A204.1 (cell line): Measurements from ENCODE around the gene RPS6KA2.
"Not testable (repeated sequence)": the region's sequence is repeated elsewhere in the genome, so short reads cannot be mapped to it uniquely, and the experiment has no call there.

Source experiments
- FAIRE-seq: peaks from 2 replicates; lab custom pipeline; 2012; peaks lifted over from hg19 to GRCh38; lab: Jason Lieb, UNC

Gene RPS6KA2

DNA sequence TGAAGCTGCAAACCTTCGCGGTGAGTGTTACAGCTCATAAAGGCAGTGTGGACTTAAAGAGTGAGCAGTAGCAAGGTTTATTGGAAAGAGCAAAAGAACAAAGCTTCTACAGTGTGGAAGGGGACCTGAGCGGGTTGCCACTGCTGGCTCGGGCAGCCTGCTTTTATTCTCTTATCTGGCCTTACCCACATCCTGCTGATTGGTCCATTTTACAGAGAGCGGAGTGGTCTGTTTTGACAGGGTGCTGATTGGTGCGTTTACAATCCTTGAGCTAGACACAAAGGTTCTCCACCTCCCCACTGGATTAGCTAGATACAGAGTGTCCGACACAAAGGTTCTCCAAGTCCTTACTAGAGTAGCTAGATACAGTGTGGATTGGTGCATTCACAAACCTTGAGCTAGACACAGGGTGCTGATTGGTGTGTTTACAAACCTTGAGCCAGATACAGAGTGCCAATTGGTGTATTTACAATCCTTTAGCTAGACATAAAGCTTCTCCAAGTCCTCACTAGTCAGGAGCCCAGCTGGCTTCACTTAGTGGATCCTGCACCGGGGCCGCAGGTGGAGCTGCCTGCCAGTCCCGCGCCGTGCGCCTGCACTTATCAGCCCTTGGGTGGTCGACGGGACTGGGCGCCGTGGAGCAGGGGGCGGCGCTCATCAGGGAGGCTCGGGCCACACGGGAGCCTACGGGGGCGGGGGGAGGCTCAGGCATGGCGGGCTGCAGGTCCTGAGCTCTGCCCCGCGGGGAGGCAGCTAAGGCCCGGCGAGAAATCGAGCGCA lies 234.1 kb downstream of the RPS6KA2 start:
- not testable (repeated sequence) for FAIRE-seq

DNA sequence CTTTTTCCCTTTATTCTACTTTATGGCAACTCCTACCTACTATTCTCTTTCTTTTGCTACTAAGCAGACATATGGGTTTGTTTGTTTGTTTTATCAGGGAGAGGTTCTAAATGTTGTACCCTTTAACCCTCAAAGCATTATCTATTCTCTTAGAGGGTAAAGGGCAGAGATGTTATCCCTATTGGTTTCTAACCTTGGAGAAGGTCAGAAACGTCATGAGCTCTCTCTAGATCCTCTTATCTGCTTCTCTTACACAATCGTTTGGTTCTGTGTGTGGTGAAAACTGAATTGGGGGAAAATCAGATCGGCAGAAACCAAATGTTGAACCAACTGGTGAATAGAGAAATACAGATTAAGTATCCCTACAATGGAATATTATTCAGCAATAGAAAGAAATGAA lies 237.9 kb downstream of the RPS6KA2 start:
- no peak for FAIRE-seq

DNA sequence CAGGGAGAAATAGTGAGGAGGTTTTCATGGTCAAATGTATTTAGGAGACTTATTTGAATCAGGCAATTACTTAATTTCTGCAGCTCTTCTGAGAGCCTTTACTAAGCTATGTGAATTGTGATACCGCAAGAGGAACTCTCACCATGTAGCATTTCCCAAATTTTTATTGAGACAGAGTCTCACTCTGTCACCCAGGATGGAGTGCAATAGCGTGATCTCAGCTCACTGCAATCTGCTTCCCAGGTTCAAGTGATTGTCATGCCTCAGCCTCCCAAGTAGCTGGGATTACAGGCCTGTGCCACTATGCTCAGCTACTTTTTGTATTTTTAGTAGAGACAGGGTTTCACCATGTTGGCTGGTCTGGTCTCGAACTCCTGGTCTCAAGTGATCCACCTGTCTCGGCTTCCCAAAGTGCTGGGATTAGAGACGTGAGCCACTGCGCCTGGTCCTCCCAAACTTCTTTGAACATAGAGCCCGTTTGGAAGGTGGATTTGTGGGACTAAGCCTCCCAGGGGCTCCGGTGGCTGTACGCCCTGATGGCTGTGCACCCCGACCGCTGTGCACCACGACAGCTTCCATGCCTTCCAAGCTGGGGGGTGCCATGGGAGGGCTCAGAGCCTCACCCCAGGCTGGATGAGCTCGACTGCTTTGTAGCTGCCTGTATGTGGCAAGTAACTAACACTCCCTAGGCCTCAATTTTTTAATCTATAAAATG lies 238.6 kb downstream of the RPS6KA2 start:
- FAIRE-seq, result no peak

DNA sequence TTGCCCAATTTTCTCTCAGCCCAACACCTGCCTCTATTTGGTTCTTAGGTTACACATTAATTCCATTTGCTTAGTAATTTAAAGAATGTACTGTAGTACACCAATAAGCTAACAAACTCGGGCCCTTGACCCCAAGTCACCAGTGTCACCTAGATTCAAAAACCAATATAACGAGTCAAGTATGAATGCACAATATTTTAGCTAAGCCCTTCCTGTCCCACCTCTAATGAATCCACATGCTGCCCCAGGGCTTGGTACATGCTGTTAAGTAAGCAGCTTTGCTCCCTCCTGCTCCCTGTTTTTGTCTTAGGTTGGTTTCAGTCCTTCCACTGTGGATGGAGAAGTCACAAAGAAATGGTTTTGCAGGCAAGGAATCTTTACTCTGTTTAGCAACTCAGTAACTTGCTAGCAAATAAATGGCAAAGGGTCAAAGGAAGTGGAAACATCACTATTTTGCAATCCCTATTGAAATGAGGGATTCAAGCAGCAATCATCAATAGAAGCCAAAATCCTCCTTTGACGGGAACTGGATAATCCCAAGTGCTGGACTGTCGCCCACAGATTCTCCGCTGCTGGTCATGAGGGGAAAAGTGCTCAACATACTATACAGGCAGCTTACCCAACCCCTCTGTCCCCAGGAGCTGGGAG lies 239.3 kb downstream of the RPS6KA2 start:
- no peak for FAIRE-seq

DNA sequence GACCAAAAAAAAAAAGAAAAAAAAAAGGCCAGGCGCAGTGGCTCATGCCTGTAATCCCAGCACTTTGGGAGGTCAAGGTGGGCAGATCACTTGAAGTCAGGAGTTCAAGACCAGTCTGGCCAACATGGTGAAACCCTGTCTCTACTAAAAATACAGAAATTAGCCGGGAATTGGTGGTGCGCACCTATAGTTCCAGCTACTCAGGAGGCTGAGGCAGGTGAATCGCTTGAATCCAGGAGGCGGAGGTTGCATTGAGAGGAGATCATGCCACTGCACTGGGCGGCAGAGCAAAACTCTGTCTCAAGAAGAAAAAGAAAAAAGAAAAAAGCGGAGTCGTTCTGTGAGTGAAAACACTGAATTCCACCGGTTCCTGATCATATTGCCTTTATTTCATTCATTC lies 240.0 kb downstream of the RPS6KA2 start:
- FAIRE-seq, result not testable (repeated sequence)

DNA sequence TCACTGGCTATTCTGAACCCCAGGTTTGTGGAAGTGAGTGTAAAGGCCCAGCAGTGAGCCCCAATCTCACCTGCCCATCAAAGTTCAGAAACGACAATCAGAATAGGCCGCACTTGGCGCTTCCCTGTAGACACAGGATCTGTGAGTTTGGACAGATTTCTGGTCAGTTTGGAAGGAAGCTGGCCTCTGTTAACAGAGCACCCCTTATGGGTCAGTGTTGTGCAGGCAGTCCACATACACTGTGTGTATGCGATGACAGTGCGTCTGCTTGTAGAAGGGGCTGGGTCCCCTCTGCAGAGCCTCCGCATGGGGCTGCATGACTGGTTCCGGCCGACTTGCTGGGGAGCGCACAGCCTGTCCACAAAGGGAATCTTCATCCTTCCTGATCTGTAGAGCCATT lies 240.9 kb downstream of the RPS6KA2 start:
- no peak for FAIRE-seq

DNA sequence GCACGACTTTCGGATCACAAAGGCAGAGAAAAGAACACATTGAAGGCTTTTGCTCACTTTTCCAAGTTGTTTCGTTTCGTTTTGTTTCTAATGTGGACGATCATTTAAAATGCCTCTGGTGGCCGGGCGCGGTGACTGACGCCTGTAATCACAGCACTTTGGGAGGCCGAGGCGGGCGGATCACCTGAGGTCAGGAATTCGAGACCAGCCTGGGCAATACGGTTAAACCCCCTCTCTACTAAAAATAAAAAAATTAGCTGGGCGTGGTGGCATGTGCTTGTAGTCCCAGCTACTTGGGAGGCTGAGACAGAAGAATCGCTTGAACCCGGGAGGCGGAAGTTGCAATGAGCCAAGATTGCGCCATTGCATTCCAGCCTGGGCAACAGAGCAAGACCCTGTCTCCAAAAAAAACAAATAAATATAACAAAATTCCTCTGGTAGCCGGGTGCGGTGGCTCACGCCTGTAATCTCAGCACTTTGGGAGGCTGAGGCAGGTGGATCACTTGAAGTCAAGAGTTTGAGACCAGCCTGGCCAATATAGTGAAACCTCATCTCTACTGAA lies 243.2 kb downstream of the RPS6KA2 start:
- FAIRE-seq, result not testable (repeated sequence)

DNA sequence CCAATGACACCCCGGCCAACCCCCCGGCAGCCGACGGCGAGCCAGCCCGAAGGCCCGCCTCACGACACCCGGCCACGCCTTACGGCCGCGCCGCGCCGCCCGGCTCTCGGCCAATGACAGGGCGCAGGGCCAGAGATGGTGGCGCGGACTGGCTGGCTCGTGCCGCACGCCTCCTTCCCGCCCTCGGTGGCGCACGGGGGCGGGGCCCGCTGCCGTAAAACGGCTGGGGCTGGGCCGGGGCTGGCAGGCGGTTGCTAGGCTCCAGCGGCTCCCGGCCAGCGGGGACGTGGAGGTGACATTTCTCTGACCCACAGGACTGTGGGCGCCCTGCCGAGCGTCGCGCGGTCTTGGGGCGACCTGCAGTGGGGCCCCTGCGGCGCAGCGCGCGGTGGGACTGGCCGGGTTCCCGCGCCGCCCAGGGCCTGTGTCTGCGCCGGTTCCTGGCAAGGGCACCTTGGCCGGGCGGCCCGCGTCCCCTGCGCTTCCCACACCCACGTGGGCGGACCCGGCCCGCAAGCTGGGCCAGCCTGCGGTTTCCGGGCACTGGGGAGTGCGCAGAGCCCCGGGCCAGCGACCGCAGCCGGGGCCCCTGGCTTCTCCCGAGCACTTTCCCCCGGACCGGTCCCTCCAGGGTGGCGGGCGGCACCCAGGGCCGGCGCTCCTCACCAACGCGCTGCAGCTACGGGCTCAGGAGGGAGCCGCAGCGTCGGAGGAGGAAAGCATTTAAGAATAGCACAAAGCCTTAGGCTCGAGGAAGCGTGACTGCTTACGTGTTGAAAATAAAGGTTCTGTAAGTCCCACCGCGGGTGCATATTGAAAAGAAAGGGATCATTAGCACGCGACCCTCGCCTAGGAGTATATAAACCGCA lies 243.9 kb downstream of the RPS6KA2 start, which contains the start of gene MPC1:
Gene MPC1 (minus strand): TSS at position 8 of the 869 bp plus-strand sequence. CDS start 64 bp downstream, outside the sequence.
- FAIRE-seq, result no peak

DNA sequence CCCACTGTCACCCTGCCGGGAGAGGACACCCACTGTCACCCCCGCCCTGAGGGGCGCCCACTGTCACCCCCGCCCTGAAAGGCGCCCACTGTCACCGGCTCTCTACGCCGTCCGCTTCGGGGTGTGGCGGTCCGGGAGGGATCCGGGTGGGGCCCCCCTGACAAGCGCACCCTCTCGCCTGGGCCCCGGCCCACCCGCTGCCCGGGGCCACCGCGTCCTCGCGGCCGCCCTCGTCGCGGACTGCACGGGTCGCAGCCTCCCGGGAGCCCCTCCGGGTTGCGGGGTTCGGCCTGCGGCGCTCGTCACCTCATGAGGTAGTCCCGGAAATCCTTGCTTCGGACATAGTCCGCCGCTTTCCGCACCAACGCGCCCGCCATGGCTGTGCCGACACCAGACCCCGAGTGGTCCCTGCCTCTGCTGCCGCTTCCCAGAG lies 244.5 kb downstream of the RPS6KA2 start:
- no peak for FAIRE-seq

DNA sequence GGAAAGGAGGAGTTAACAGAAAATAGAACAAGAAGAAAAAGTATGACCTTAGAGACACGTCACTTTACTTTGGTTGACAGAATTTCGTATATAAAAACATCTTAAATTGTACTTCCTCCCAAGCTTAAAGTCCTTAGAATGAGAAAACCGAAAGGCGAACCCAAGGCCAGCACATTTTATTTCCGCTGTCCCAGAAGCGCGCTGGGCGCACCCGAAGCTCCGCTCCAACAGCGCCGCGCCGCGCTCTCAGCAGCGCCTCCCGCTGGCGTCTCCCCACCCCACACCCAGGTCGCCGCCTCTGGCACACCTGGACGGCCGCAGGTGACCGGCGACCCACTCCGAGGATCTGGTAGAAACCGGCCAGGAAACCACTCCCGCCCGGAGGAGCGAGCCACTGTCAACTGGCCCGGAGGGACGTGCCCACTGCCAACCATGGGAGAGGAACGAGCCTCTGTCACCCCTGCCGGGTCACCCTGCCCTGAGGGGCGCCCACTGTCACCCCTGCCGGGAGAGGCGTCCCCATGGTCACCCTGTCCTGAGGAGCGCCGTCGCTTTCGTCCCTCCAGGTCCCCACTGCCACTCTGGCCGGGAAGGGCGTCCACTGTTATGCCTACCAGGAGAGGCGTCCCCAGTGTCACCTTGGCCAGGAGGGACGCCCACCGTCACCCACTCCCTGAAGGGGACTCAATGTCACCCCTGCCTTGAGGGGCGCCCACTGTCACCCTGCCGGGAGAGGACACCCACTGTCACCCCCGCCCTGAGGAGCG lies 245.1 kb downstream of the RPS6KA2 start:
- FAIRE-seq, result no peak

DNA sequence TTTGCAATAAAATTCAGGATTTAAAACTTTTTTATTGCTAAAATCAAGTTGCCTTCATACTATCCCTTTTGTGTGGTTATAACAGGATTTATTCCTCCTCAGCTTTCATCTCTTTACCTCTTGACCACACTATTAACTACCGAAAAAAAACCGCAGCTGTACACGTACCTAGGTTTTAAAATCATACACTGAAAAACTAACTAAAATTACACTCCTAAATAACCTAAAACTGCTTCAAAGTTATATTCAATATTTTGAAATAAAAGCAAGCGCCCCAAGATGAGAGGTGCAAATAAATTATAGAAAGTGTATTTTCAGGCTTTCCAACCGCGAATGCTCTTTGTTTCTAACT lies 245.7 kb downstream of the RPS6KA2 start:
- FAIRE-seq, result no peak

DNA sequence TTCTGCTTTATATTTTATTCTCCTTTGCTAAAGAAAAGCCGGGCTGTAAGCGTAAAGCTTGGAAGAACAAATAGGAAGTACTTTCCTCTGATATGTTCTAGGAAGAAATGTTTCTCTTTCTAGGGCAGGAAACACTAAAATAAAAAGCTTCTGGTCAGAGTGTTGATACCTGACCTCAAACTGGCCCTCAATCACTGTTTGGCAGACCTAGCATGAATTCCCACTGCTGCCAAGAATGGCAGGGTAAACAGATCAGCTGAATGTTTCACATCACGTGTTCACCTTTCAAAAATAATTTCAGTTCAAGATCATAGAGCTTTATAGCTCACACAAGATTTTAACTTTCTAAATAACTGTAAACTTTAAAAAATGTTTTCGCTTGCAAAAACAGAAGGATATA lies 247.3 kb downstream of the RPS6KA2 start:
- FAIRE-seq, result no peak

DNA sequence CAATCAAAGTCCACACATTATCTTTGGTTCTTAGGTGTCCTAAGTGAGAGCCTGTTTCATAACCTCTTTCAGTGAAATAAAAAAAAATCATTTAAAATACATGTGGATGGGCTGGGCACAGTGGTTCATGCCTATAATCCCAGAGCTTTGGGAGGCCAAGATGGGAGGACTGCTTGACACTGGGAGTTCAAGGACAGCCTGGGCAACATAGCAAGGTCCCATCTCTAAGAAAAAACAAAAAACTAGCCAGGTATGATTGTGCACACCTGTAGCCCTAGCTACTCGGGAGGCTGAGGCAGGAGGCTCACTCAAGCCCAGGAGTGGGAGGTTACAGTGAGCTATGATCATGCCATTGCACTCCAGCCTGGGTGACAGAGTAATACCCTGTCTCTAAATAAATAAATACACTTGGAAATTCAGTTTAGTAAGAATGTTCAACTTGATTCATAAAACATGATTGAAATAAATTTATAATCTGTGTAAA lies 247.9 kb downstream of the RPS6KA2 start:
- no peak for FAIRE-seq

DNA sequence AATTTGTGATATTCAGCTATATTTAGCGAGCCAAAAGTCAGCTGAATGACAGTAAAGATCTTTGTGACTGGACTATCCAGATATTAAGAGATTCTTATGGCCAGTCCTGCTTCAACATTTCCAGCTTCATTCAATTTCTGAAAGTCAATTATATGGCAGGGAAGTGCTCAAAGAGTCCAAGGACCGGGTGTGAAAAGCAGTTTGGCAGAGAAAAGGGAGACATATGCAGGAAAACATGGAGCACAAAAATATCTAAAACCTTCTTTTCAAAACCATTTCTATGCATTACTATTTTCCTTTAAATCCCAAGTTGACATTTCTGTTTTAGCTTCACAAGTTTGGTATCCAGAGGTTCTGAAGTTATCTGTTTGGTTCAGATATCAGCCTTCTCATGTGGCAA lies 249.3 kb downstream of the RPS6KA2 start:
- no peak for FAIRE-seq

DNA sequence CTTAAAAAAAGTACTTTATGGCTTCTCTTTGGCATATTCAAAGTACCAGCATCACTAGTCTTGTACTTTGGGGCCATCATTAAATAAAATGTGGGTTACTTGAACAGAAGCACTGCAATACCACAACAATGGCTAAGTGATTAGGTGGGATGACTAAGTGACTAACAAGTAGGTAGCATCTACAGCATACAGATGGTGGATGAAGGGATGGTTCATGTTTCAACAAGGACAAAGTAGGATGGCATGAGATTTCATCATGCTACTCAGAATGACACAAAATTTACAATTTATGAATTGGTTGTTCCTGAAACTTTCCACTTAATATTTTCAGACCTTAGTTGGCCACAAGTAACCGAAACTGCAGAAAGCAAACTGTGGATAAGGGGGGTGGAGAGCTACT lies 252.0 kb downstream of the RPS6KA2 start:
- no peak for FAIRE-seq

DNA sequence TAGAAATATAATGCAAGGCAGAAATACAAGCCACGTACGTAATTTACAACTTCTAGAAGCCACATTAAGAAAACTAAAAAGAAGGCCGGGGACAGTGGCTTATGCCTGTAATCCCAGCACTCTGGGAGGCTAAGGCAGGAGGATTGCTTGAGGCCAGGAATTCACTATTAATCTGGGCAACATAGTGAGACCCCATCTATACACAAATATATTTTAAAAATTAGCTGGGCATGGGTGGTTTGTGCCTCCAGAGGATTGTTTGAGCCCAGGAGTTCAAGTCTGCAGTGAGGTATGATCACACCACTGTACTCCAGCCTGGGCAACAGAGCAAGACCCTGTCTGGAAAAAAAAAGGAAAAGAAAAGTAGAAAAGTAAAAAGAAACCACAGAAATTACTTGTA lies 256.6 kb downstream of the RPS6KA2 start:
- no peak for FAIRE-seq

DNA sequence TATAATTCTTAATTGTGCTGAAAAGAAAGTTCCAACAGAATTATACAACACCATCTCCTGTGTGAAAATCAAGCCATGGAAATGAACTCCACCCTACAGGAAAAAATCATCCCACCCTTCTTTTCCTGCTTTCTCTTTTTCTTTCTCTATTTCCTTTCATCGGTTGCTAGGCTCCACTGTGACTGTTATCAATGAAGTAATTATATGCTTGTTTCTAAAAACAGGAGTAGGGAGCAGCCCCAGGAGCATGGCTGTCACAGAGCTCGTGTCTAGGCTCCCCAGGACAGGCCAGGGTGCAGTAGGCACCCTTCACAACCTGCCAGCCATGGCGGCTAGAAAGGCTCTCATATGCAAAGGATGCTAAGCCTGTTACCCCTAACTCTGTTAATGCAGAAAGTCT lies 257.3 kb downstream of the RPS6KA2 start:
- FAIRE-seq, result no peak

DNA sequence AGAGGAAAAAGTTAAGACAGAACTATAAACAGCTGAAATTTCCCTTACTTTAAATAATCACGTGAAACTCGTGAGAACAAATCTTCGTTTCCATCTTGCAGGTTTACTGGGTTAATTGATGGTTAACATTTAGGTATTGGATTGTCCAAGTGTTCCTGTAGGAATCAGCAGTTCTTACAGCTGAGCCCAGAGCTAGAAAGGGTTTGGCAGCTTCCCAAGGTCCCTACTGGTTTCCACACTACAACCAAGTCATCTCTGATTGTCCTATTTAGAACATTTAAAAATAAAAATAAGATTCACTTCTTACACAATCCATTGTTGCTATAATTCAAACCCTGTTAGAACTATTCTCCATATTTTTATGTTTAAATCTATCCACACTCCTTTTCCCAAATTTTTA lies 260.1 kb downstream of the RPS6KA2 start:
- no peak for FAIRE-seq

DNA sequence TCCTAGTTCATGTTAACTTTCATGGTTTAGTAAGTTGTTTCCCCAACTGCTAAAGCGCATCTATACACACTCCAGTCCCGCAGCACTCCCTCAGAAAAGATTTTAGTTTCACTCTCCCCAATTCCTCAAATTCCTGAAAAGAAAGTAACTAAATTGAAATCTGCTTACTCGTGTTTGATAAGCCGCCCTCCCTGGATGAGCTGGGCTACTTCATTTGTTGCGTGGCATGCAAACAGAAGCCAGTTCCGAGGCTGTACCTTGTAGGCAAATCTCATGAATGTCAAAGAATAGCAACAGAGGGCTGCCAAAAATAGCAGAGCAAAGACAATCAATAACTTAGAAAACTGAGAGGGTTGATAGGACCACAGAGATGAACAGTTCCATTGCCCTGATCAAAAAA lies 261.2 kb downstream of the RPS6KA2 start:
- no peak for FAIRE-seq

DNA sequence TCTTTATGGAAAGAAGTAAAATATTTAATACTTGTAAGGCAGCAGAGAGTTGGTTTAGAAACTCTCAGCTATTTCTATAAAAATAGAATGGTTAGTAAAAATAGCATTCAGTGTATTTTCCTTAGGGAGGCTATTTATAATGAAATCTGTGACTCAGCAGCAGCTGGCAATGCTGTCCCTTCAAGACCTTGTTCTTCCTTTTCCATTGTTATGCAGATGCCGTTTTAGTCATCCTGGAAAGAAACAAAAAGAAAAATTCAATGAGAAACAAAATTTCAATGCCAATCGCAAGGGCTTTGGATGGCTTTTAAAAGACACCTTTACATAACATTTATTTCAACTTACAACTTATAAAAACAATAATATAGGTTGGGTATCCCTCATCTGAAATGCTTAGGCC lies 261.8 kb downstream of the RPS6KA2 start:
- no peak for FAIRE-seq

DNA sequence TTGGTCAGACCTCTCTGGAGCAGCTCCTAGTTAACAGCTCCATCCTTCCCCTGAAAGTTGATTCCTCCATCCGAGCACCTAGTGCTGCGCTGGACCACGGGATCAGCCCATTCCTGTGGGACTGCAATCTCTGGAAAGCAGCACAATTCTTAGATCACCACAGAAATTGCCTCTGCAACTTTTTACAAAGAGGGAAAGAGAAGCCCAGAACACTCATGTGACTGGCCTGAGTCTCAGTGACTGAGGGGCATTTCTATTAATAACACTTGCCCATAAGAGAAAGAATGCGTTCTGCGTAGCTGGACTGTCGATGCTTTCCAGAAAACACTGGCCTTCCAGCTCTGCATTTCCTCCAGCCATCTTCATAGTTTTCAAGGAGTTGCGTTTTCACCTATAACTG lies 262.6 kb downstream of the RPS6KA2 start:
- no peak for FAIRE-seq
